Hepatocyte (in vitro differentiated cells): ENCODE measurements around the gene C10orf105. TPM values are rescaled to one million over a fixed set of nuclear protein-coding genes. Genes with fewer than 3 reads are reported as not detected.

ENCODE experiments used
- DNase-seq: peaks from one replicate; pipeline ENCODE4 v3.0.0-alpha.2; 2016; ENCODE audit warnings: low spot score
- H2AFZ ChIP-seq: fragments of 200-600 bp; sonication (generic); 2 replicates; pipeline ENCODE4 v1.6.0; 2016; ENCODE audit warnings: antibody characterized with exemption, mild to moderate bottlenecking
- H3K27ac ChIP-seq: fragments of 200-600 bp; sonication (generic); 2 replicates; pipeline ENCODE4 v1.5.1; 2016; ENCODE audit warnings: mild to moderate bottlenecking
- H3K27me3 ChIP-seq: fragments of 200-600 bp; sonication (generic); 2 replicates; pipeline ENCODE4 v1.6.1; 2016
- H3K36me3 ChIP-seq: fragments of 200-600 bp; sonication (generic); replicated peaks from 2 replicates; pipeline ENCODE4 v1.5.1; 2016; ENCODE audit warnings: low read depth; ENCODE audit not compliant: insufficient read depth
- H3K4me1 ChIP-seq: fragments of 200-600 bp; sonication (generic); 2 replicates; pipeline ENCODE4 v1.5.1; 2016; ENCODE audit warnings: mild to moderate bottlenecking, moderate library complexity; ENCODE audit not compliant: insufficient read depth
- H3K4me2 ChIP-seq: fragments of 200-600 bp; sonication (generic); 2 replicates; pipeline ENCODE4 v1.6.0; 2016
- H3K4me3 ChIP-seq: fragments of 200-600 bp; sonication (generic); 2 replicates; pipeline ENCODE4 v1.5.1; 2016; ENCODE audit warnings: mild to moderate bottlenecking
- H3K79me2 ChIP-seq: fragments of 200-600 bp; sonication (generic); 2 replicates; pipeline ENCODE4 v1.6.0; 2017; ENCODE audit warnings: mild to moderate bottlenecking
- H3K9me2 ChIP-seq: fragments of 200-600 bp; sonication (generic); replicated peaks from 2 replicates; pipeline ENCODE4 v1.6.0; 2017; ENCODE audit warnings: mild to moderate bottlenecking; ENCODE audit not compliant: insufficient read depth
- H3K9me3 ChIP-seq: fragments of 200-600 bp; sonication (generic); 2 replicates; pipeline ENCODE4 v1.5.1; 2016; ENCODE audit warnings: low read depth, mild to moderate bottlenecking
- H4K20me1 ChIP-seq: fragments of 200-600 bp; sonication (generic); 2 replicates; pipeline ENCODE4 v1.6.0; 2016; ENCODE audit warnings: mild to moderate bottlenecking; ENCODE audit not compliant: insufficient read depth, poor library complexity, severe bottlenecking
- CTCF ChIP-seq: fragments of 200-600 bp; sonication (generic); IDR thresholded peaks from 2 replicates; pipeline ENCODE4 v1.5.1; 2016; ENCODE audit warnings: antibody characterized with exemption, mild to moderate bottlenecking; ENCODE audit not compliant: poor library complexity
- EZH2 ChIP-seq: fragments of 200-600 bp; sonication (generic); IDR thresholded peaks from 2 replicates; pipeline ENCODE4 v1.6.1; 2016; ENCODE audit warnings: antibody characterized with exemption, mild to moderate bottlenecking, borderline replicate concordance
- EZH2phosphoT487 ChIP-seq: fragments of 200-600 bp; sonication (generic); IDR thresholded peaks from one replicate; pipeline ENCODE4 v1.6.1; 2018; ENCODE audit warnings: antibody characterized with exemption, mild to moderate bottlenecking, low read depth, moderate library complexity; ENCODE audit not compliant: unreplicated experiment, severe bottlenecking
- WGBS: methylation state at CpG from one replicate; pipeline ENCODE4 v1.1.6; 2016; ENCODE audit warnings: low lambda C conversion rate; ENCODE audit errors: missing lambda C conversion rate; 5-methylcytosine and 5-hydroxymethylcytosine counted together
- polyA plus RNA-seq: library from polyadenylated mRNA; unstranded; fragments of >200 nt; fragmentation: Nextera tagmentation; extraction: Ambion mirVana; gene quantifications from 2 replicates; pipeline ENCODE4 v1.2.1, GENCODE V29; 2016
- total RNA-seq: library from RNA; depleted of rRNA; stranded (reverse); fragments of >200 nt; gene quantifications from 2 replicates; pipeline ENCODE4 v1.2.3, GENCODE V29; 2014

The C10orf105 gene
- total and polyA plus RNA-seq, 2 experiments from 2014 or later = not detected

GRCh38 chr10:71765906-71766716 lies 46.5 kb upstream of the C10orf105 start:
- Histone ChIP-seq H3K36me3 (no peaks in the 10 kb centered on the region), H3K9me2 (no peaks in the 10 kb centered on the region), H2AFZ (no peak overlapping the region), H3K79me2 (no peaks in the 10 kb centered on the region), H3K4me3 (no peak overlapping the region), H4K20me1 (no peaks in the 10 kb centered on the region), H3K9me3 (no peaks in the 10 kb centered on the region), H3K4me1 (peaks cover 38% of the 10 kb centered on the region), H3K27me3 (no peaks in the 10 kb centered on the region), H3K27ac (peak overlapping the region; percentile 96), H3K4me2 (no peak overlapping the region)
- WGBS = 93% methylated on average over 19 of the region's 22 CpGs
- no peak for DNase-seq
- TF ChIP-seq EZH2phosphoT487 = no peak
- TF ChIP-seq CTCF = no peak
- no peak for TF ChIP-seq EZH2

- Histone ChIP-seq H4K20me1 (no peaks in the 10 kb centered on the region), H3K79me2 (no peaks in the 10 kb centered on the region), H3K36me3 (no peaks in the 10 kb centered on the region), H3K27ac (peak overlapping the region; percentile 96), H3K27me3 (no peaks in the 10 kb centered on the region), H3K4me2 (no peak overlapping the region), H3K4me1 (peaks cover 38% of the 10 kb centered on the region), H3K9me2 (no peaks in the 10 kb centered on the region), H3K9me3 (no peaks in the 10 kb centered on the region), H3K4me3 (no peak overlapping the region), H2AFZ (no peak overlapping the region)
- WGBS = 68% methylated on average over 8 of the region's 8 CpGs
- DNase-seq = no peak
- TF ChIP-seq CTCF (no peak), EZH2 (no peak), EZH2phosphoT487 (no peak)
Measured at GRCh38 chr10:71765176-71765904, 45.8 kb upstream of the C10orf105 start.

GRCh38 chr10:71763352-71764127 lies 44.0 kb upstream of the C10orf105 start:
- no peaks in the 10 kb centered on the region for H3K27me3 ChIP-seq
- WGBS = 78% methylated on average over 11 of the region's 11 CpGs
- H3K9me3 ChIP-seq = no peaks in the 10 kb centered on the region
- no peaks in the 10 kb centered on the region for H3K9me2 ChIP-seq
- H3K36me3 ChIP-seq = no peaks in the 10 kb centered on the region
- no peak overlapping the region for H3K4me2 ChIP-seq
- H3K79me2 ChIP-seq = no peaks in the 10 kb centered on the region
- H2AFZ ChIP-seq = no peak overlapping the region
- TF ChIP-seq CTCF (no peak), EZH2 (no peak), EZH2phosphoT487 (no peak)
- no peaks in the 10 kb centered on the region for H4K20me1 ChIP-seq
- no peak for DNase-seq
- H3K4me3 ChIP-seq = no peak overlapping the region
- no peak overlapping the region for H3K27ac ChIP-seq
- H3K4me1 ChIP-seq = peaks cover 36% of the 10 kb centered on the region
